ENCODE measurements around the gene PPP2R2B.

DNA sequence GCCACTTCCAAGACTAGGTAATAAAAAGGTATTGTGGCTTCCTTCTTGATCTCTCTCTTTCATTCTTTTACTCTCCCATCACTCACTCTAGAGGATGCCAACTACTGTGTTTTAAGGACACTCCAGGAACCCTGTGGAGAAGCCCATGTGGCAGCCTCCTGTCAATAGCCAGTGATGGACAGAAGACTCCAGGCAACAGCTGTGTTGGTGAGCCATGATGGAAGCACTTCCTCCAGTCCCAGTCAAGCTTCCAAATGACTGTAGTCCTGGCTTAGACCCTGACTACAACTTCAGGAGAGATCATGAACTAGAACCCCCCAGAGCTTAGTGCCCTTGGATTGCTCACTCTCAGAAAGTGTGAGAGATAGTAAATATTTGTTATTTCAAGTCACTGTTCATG is 123.9 kb downstream of the PPP2R2B start:
- TF ChIP-seq, protein P1, sequence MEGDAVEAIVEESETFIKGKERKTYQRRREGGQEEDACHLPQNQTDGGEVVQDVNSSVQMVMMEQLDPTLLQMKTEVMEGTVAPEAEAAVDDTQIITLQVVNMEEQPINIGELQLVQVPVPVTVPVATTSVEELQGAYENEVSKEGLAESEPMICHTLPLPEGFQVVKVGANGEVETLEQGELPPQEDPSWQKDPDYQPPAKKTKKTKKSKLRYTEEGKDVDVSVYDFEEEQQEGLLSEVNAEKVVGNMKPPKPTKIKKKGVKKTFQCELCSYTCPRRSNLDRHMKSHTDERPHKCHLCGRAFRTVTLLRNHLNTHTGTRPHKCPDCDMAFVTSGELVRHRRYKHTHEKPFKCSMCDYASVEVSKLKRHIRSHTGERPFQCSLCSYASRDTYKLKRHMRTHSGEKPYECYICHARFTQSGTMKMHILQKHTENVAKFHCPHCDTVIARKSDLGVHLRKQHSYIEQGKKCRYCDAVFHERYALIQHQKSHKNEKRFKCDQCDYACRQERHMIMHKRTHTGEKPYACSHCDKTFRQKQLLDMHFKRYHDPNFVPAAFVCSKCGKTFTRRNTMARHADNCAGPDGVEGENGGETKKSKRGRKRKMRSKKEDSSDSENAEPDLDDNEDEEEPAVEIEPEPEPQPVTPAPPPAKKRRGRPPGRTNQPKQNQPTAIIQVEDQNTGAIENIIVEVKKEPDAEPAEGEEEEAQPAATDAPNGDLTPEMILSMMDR (optimal IDR thresholded peaks at IDR 0.05 in 1 of 3, IDR thresholded peaks at IDR 0.05 in 1 of 3, conservative IDR thresholded peaks at IDR 0.05 in 1 of 3; ENCODE audit: extremely low read depth in 1 of 3, insufficient read depth in 2 of 3, low read length in 3 of 3): no peak
- TF ChIP-seq EZH2 (IDR thresholded peaks at IDR 0.05; ENCODE audit: low read length): no peak
